ENCODE measurements around the gene SKIDA1. TPM values are rescaled to one million over a fixed set of nuclear protein-coding genes. Genes with fewer than 3 reads are reported as not detected.

SKIDA1 gene
- total and polyA plus RNA-seq, 2 of the 4 experiments (the other 2 are of a cell fraction) = 0.36 to 0.72 TPM

DNA sequence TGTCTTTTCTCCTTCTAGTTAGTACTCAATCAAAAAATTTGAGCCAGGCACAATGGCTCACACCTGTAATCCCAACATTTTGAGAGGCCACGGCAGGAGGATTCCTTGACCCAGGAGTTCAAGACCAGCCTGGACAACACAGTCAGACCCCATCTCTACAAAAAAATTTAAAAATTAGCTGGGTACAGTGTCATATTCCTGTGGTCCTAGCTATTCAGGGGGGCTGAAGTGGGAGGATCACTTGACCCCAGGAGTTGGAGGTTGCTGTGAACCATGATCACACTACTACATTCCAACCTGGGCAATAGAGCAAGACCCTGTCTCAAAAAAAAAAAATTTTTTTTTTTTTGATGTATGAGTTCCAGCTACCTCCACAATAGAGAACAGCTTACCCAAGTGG is 57.8 kb downstream of the SKIDA1 start:
- Histone ChIP-seq H3K27ac (ENCODE audit: insufficient read depth, low read length) (no peak overlapping the region), H3K4me2 (ENCODE audit: low read depth, low read length) (no peak overlapping the region), H3K79me1 (ENCODE audit: low read depth in 1 of 2, low read length in 2 of 2) (no peaks in the 10 kb centered on the region), H2BK15ac (ENCODE audit: low read depth, low read length) (no peak overlapping the region), H3K18ac (ENCODE audit: low read depth, low read length) (no peak overlapping the region), H3K4me1 (ENCODE audit: control insufficient read depth, insufficient read depth, low read length) (no peaks in the 10 kb centered on the region), H4K20me1 (ENCODE audit: insufficient read depth, low read length) (no peaks in the 10 kb centered on the region), H3K14ac (replicated peaks; ENCODE audit: low read depth, low read length) (no peak overlapping the region), H3K4me3 (ENCODE audit: insufficient read depth, low read depth, low read length) (no peak overlapping the region), H3K9me1 (ENCODE audit: insufficient read depth, low read length) (no peaks in the 10 kb centered on the region), H3K4ac (ENCODE audit: low read depth, low read length) (no peak overlapping the region), H3K36me3 (ENCODE audit: control insufficient read depth, insufficient read depth, low read length) (no peaks in the 10 kb centered on the region), H3K9me3 (ENCODE audit: control insufficient read depth, insufficient read depth, low read length) (no peaks in the 10 kb centered on the region), H4K5ac (ENCODE audit: low read depth, low read length) (no peak overlapping the region), H2BK120ac (ENCODE audit: low read depth, low read length) (no peak overlapping the region), H2AK5ac (ENCODE audit: low read depth, low read length) (no peak overlapping the region), H4K8ac (ENCODE audit: low read depth in 2 of 2, low read length in 2 of 2) (no peak overlapping the region), H2BK5ac (ENCODE audit: low read depth, low read length, poor library complexity, severe bottlenecking) (no peak overlapping the region), H2AK9ac (replicated peaks; ENCODE audit: low read depth, low read length, poor library complexity) (no peak overlapping the region), H3K9ac (ENCODE audit: low read depth, low read length) (no peak overlapping the region), H3K56ac (ENCODE audit: extremely low read depth, insufficient read depth, low read length) (no peak overlapping the region), H3K27me3 (ENCODE audit: control insufficient read depth, insufficient read depth, low read length) (no peaks in the 10 kb centered on the region), H4K91ac (ENCODE audit: insufficient read depth, low read depth, low read length) (no peak overlapping the region), H3K23ac (ENCODE audit: low read depth, low read length) (no peak overlapping the region), H2AFZ (replicated peaks; ENCODE audit: low read length, poor library complexity) (no peak overlapping the region), H2BK20ac (ENCODE audit: low read depth, low read length) (no peak overlapping the region)
- ChIA-PET POLR2A (ENCODE audit: unreplicated experiment) (no interaction called here), CTCF (no interaction called here)
- no peak for DNase-seq
- intact Hi-C loops (cut with micrococcal nuclease) (no loop called here), in situ Hi-C loops (cut with MboI; ENCODE audit: low sequenced_read_pairs) (no loop called here), dilution Hi-C loops (cut with HindIII; ENCODE audit: low sequenced_read_pairs, unreplicated experiment) (no loop called here)
- no peak for ATAC-seq (ENCODE audit: low read depth)
- 60% methylated on average over 1 of the region's 1 CpG; no CpG with 5 or more reads in 1 of the 2 experiments for WGBS, 2 experiments (ENCODE audit: extremely low coverage in 2 of 2, insufficient read length in 1 of 2)
- BruUV-seq (replicated peaks) = no TSS peak
- no peak for TF ChIP-seq CHD1 (IDR thresholded peaks at IDR 0.05; ENCODE audit: low read depth, low read length)
- no peak for TF ChIP-seq RCOR1 (IDR thresholded peaks at IDR 0.05; ENCODE audit: insufficient replicate concordance, low read length)
- no peak for TF ChIP-seq CEBPB (IDR thresholded peaks at IDR 0.05; ENCODE audit: low read depth, low read length)
- no peak for TF ChIP-seq POLR2A (IDR thresholded peaks at IDR 0.05; ENCODE audit: low read depth, low read length)
- TF ChIP-seq FOS (IDR thresholded peaks at IDR 0.05; ENCODE audit: low read depth, low read length) = no peak
- TF ChIP-seq MXI1 (IDR thresholded peaks at IDR 0.05; ENCODE audit: borderline replicate concordance, low read depth, low read length) = no peak
- TF ChIP-seq, protein P1, sequence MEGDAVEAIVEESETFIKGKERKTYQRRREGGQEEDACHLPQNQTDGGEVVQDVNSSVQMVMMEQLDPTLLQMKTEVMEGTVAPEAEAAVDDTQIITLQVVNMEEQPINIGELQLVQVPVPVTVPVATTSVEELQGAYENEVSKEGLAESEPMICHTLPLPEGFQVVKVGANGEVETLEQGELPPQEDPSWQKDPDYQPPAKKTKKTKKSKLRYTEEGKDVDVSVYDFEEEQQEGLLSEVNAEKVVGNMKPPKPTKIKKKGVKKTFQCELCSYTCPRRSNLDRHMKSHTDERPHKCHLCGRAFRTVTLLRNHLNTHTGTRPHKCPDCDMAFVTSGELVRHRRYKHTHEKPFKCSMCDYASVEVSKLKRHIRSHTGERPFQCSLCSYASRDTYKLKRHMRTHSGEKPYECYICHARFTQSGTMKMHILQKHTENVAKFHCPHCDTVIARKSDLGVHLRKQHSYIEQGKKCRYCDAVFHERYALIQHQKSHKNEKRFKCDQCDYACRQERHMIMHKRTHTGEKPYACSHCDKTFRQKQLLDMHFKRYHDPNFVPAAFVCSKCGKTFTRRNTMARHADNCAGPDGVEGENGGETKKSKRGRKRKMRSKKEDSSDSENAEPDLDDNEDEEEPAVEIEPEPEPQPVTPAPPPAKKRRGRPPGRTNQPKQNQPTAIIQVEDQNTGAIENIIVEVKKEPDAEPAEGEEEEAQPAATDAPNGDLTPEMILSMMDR (conservative IDR thresholded peaks at IDR 0.05; ENCODE audit: low read depth, low read length) = no peak
- no peak for TF ChIP-seq MAZ (IDR thresholded peaks at IDR 0.05; ENCODE audit: borderline replicate concordance, low read depth, low read length)
- no peak for TF ChIP-seq NFE2L2 (IDR thresholded peaks at IDR 0.05; ENCODE audit: low read depth, low read length)
- TF ChIP-seq USF2 (IDR thresholded peaks at IDR 0.05; ENCODE audit: low read depth, low read length) = no peak
- TF ChIP-seq RAD21 (IDR thresholded peaks at IDR 0.05; ENCODE audit: low read length) = no peak
- TF ChIP-seq SMC3 (IDR thresholded peaks at IDR 0.05; ENCODE audit: low read depth, low read length) = no peak
- TF ChIP-seq, protein P2, sequence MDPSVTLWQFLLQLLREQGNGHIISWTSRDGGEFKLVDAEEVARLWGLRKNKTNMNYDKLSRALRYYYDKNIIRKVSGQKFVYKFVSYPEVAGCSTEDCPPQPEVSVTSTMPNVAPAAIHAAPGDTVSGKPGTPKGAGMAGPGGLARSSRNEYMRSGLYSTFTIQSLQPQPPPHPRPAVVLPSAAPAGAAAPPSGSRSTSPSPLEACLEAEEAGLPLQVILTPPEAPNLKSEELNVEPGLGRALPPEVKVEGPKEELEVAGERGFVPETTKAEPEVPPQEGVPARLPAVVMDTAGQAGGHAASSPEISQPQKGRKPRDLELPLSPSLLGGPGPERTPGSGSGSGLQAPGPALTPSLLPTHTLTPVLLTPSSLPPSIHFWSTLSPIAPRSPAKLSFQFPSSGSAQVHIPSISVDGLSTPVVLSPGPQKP (IDR thresholded peaks at IDR 0.05; ENCODE audit: borderline replicate concordance, low read depth, low read length) = no peak
- TF ChIP-seq RFX5 (IDR thresholded peaks at IDR 0.05; ENCODE audit: low read depth, low read length) = no peak
- TF ChIP-seq BHLHE40 (IDR thresholded peaks at IDR 0.05; ENCODE audit: low read depth, low read length) = no peak
- no peak for TF ChIP-seq MAFK (IDR thresholded peaks at IDR 0.05; ENCODE audit: low read depth, low read length)
